Ishikawa (cell line): ENCODE results near the gene THEM5.

ENCODE experiments used
- CEBPB ChIP-seq: IDR thresholded peaks from 2 replicates; pipeline ENCODE4 v1.6.1; 2012
- EP300 ChIP-seq: IDR thresholded peaks from 2 replicates; pipeline ENCODE4 v1.6.1; 2012; ENCODE audit warnings: borderline replicate concordance
- NFIC ChIP-seq: IDR thresholded peaks from 2 replicates; pipeline ENCODE4 v1.6.1; 2012
- REST ChIP-seq: IDR thresholded peaks from 2 replicates; pipeline ENCODE4 v1.6.1; 2012; ENCODE audit warnings: low read depth, mild to moderate bottlenecking
- TEAD4 ChIP-seq: IDR thresholded peaks from 2 replicates; pipeline ENCODE4 v1.6.1; 2012

GRCh38 chr1:151803164-151803563, 50.3 kb downstream of the THEM5 start:
- TF ChIP-seq EP300 (no peak), NFIC (no peak), CEBPB (no peak), TEAD4 (no peak), REST (no peak)
